Esophagus squamous epithelium (tissue), 5 donors: Measurements from ENCODE around the gene COL23A1. TPM values are rescaled to one million over a fixed set of nuclear protein-coding genes. Genes with fewer than 3 reads are reported as not detected.
A peak's percentile ranks its signal among the peaks of the same experiment; 100 is the strongest.
"Not testable (repeated sequence)": the region's sequence is repeated elsewhere in the genome, so short reads cannot be mapped to it uniquely, and the experiment has no call there.

ENCODE experiments used
- DNase-seq: peaks from one replicate; lab custom pipeline; 2025; lab: John Stamatoyannopoulos, UW
- H3K27ac ChIP-seq, 4 donors: fragments of 200-600 bp; sonication (generic); one replicate each; pipeline ENCODE4 v1.5.1; 2016 to 2019; ENCODE audit warnings: mild to moderate bottlenecking in 1 of 4
- H3K27me3 ChIP-seq, 4 donors: fragments of 200-600 bp; sonication (generic); 1 replicate in 3 of 4; 2 replicates in 1 of 4; pipeline versions ENCODE4 v1.5.1 to v1.6.0; 2017 to 2021; ENCODE audit warnings: antibody characterized with exemption in 1 of 4
- H3K36me3 ChIP-seq, 3 donors: fragments of 200-600 bp; sonication (generic); one replicate each; pipeline ENCODE4 v1.5.1; 2016 to 2019
- H3K4me1 ChIP-seq, 3 donors: fragments of 200-600 bp; sonication (generic); one replicate each; pipeline ENCODE4 v1.5.1; 2017 to 2019
- H3K4me3 ChIP-seq, 4 donors: fragments of 200-600 bp; sonication (generic); 1 replicate in 3 of 4; 2 replicates in 1 of 4; pipeline ENCODE4 v1.5.1; 2016 to 2019; ENCODE audit warnings: mild to moderate bottlenecking in 2 of 4, moderate library complexity in 1 of 4
- H3K9me3 ChIP-seq, 3 donors: fragments of 200-600 bp; sonication (generic); one replicate each; pipeline ENCODE4 v1.5.1; 2016 to 2019
- CTCF ChIP-seq, 6 experiments: fragments of 450-650 bp in 4 of 6; fragments of 200-600 bp in 2 of 6; sonication (generic) in 2 of 6; IDR thresholded peaks; one replicate each; pipeline ENCODE4 v1.5.1; 2016 to 2019; ENCODE audit warnings: antibody characterized with exemption in 6 of 6, mild to moderate bottlenecking in 4 of 6, moderate library complexity in 4 of 6
- POLR2A ChIP-seq, 4 donors: fragments of 450-650 bp; IDR thresholded peaks; one replicate each; pipeline ENCODE4 v1.6.1; 2017; ENCODE audit warnings: antibody characterized with exemption in 4 of 4, mild to moderate bottlenecking in 4 of 4, moderate library complexity in 3 of 4
- WGBS, 2 donors: methylation state at CpG; one replicate each; pipeline ENCODE4 v1.1.5; 2018; 5-methylcytosine and 5-hydroxymethylcytosine counted together
- intact Hi-C: fragments of 100-400 bp; cut with DNase I; formaldehyde crosslinking; loops from one replicate; pipeline ENCODE4 v1.15.0; 2022
- total RNA-seq, 4 donors: library from RNA; depleted of rRNA; stranded (reverse); fragments of >200 nt; gene quantifications; one replicate each; pipeline ENCODE4 v1.1.0, GENCODE V29; 2016
- donor health status: DM: yes; HTN: yes; CAD: no.

Gene COL23A1
- total RNA-seq, 4 donors from 2014 or later, result 0.41 to 1.5 (median 0.44) TPM; not detected in 1

- intact Hi-C loops, result no loop called here
- Histone ChIP-seq H3K36me3 (no peaks in the 10 kb centered on the region), H3K27ac (no peak overlapping the region), H3K27me3 (peaks cover 0 to 27% (median 0%) of the 10 kb centered on the region in 4 donors), H3K4me1 (peaks cover 0 to 16% (median 6%) of the 10 kb centered on the region in 3 donors), H3K9me3 (no peaks in the 10 kb centered on the region), H3K4me3 (no peak overlapping the region)
- no peak for DNase-seq
- 87 to 92% methylated on average over 8 to 15 of the region's 16 CpGs for WGBS, 2 donors
- TF ChIP-seq CTCF (IDR thresholded peaks at IDR 0.05) (no peak), POLR2A (IDR thresholded peaks at IDR 0.05) (no peak)
These were observed 216.5 kb downstream of the COL23A1 start for GRCh38 chr5:178373711-178374110.

- 40 to 41% methylated on average over 17 of the region's 17 CpGs for WGBS, 2 donors
- DNase-seq, result no peak
- H3K27me3 ChIP-seq, result peaks cover 0 to 35% (median 0%) of the 10 kb centered on the region in 4 donors
- H3K4me3 ChIP-seq, result peak overlapping the region in 1 of 4 donors; percentile 12
- no peaks in the 10 kb centered on the region for H3K9me3 ChIP-seq
- intact Hi-C loops, result no loop called here
- H3K4me1 ChIP-seq, result peaks cover 0 to 16% (median 6%) of the 10 kb centered on the region in 3 donors
- peak overlapping the region in 3 of 4 donors; percentile 62 to 74 (median 65) for H3K27ac ChIP-seq
- H3K36me3 ChIP-seq, result no peaks in the 10 kb centered on the region
- TF ChIP-seq CTCF (IDR thresholded peaks at IDR 0.05) (no peak), POLR2A (IDR thresholded peaks at IDR 0.05) (no peak)
These were observed 218.0 kb downstream of the COL23A1 start for GRCh38 chr5:178372142-178372571.

- WGBS, 2 donors, result 55 to 65% methylated on average over 8 to 18 of the region's 24 CpGs
- peak overlapping the region in 1 of 4 donors; percentile 12 for H3K4me3 ChIP-seq
- H3K27ac ChIP-seq, result peak overlapping the region in 3 of 4 donors; percentile 62 to 74 (median 65)
- peaks cover 0 to 16% (median 6%) of the 10 kb centered on the region in 3 donors for H3K4me1 ChIP-seq
- DNase-seq, result no peak
- intact Hi-C loops, result no loop called here
- H3K9me3 ChIP-seq, result no peaks in the 10 kb centered on the region
- peaks cover 0 to 35% (median 0%) of the 10 kb centered on the region in 4 donors for H3K27me3 ChIP-seq
- H3K36me3 ChIP-seq, result no peaks in the 10 kb centered on the region
- no peak for TF ChIP-seq POLR2A (IDR thresholded peaks at IDR 0.05)
These were observed 218.7 kb downstream of the COL23A1 start for GRCh38 chr5:178371362-178372111.

GRCh38 chr5:178370102-178370501 is 220.1 kb downstream of the COL23A1 start:
- 64 to 72% methylated on average over 4 of the region's 4 CpGs for WGBS, 2 donors
- TF ChIP-seq POLR2A (IDR thresholded peaks at IDR 0.05), result no peak
- no peak for TF ChIP-seq CTCF (IDR thresholded peaks at IDR 0.05)
- intact Hi-C loops, result no loop called here

GRCh38 chr5:178369469-178369868 is 220.7 kb downstream of the COL23A1 start:
- Histone ChIP-seq H3K4me1 (peaks cover 0 to 20% (median 6%) of the 10 kb centered on the region in 3 donors), H3K27me3 (peaks cover 0 to 35% (median 0%) of the 10 kb centered on the region in 4 donors)
- H3K27ac ChIP-seq, H3K36me3 ChIP-seq, intact Hi-C loops, H3K4me3 ChIP-seq, H3K9me3 ChIP-seq, DNase-seq: not testable (repeated sequence)
- WGBS, 2 donors, result 89 to 100% methylated on average over 3 of the region's 3 CpGs

More at GRCh38 chr5:178370102-178370501, 220.1 kb downstream of the COL23A1 start:
- H3K4me1 ChIP-seq, result peaks cover 0 to 16% (median 6%) of the 10 kb centered on the region in 3 donors
- peaks cover 0 to 35% (median 0%) of the 10 kb centered on the region in 4 donors for H3K27me3 ChIP-seq
- H3K4me3 ChIP-seq, result no peak overlapping the region
- no peak for DNase-seq
- H3K9me3 ChIP-seq, result no peaks in the 10 kb centered on the region
- no peaks in the 10 kb centered on the region for H3K36me3 ChIP-seq
- H3K27ac ChIP-seq, result no peak overlapping the region

GRCh38 chr5:178368716-178369300 is 221.4 kb downstream of the COL23A1 start:
- intact Hi-C loops, result no loop called here
- 83 to 93% methylated on average over 3 to 10 of the region's 10 CpGs for WGBS, 2 donors
- TF ChIP-seq POLR2A (IDR thresholded peaks at IDR 0.05), result no peak
- TF ChIP-seq CTCF (IDR thresholded peaks at IDR 0.05), result no peak
- Histone ChIP-seq H3K4me3 (no peak overlapping the region), H3K27ac (no peak overlapping the region), H3K9me3 (no peaks in the 10 kb centered on the region), H3K27me3 (peaks cover 0 to 38% (median 0%) of the 10 kb centered on the region in 4 donors), H3K36me3 (no peaks in the 10 kb centered on the region), H3K4me1 (peaks cover 0 to 21% (median 6%) of the 10 kb centered on the region in 3 donors)
- no peak for DNase-seq
